Endothelial cell of umbilical vein (primary cell): ENCODE measurements around the gene SRPK2. TPM values are rescaled to one million over a fixed set of nuclear protein-coding genes. Genes with fewer than 3 reads are reported as not detected.

ENCODE experiments used
- BruUV-seq: library from RNA; stranded (reverse); fragments of 400-500 nt; replicated peaks from 2 replicates; lab custom pipeline; 2021; lab: Mats Ljungman, UMichigan
- CTCF ChIA-PET: fragments of 300-600, 350-600 bp; sonication (Branson Sonifier 250); formaldehyde crosslinking; loops from one replicate; lab custom pipeline; 2021; ENCODE audit warnings: antibody characterized with exemption, inconsistent platforms; lab: Charles Lee
- POLR2A ChIA-PET: fragments of 300-600, 350-600 bp; sonication (Branson Sonifier 250); formaldehyde crosslinking; loops from one replicate; lab custom pipeline; 2021; ENCODE audit warnings: antibody characterized with exemption, inconsistent platforms; lab: Charles Lee
- DNase-seq: peaks from one replicate; pipeline ENCODE4 v3.0.0-alpha.2; 2011; ENCODE audit warnings: low read depth, low spot score
- FAIRE-seq: peaks from 2 replicates; lab custom pipeline; 2011; peaks lifted over from hg19 to GRCh38; lab: Jason Lieb, UNC
- H2AFZ ChIP-seq: 2 replicates; pipeline ENCODE4 v1.6.0; 2012; ENCODE audit warnings: low read depth, low read length, control low read depth, inconsistent platforms
- H3K27ac ChIP-seq: 2 replicates; pipeline ENCODE4 v1.5.1; 2011; ENCODE audit warnings: low read depth, mild to moderate bottlenecking, control low read depth, low read length, moderate library complexity; ENCODE audit not compliant: insufficient read depth
- H3K27me3 ChIP-seq, 2 experiments: 2 replicates each; pipeline versions ENCODE4 v1.6.0 to v1.6.1; 2011; ENCODE audit warnings: low read length in 2 of 2, mixed read lengths in 1 of 2; ENCODE audit not compliant: control insufficient read depth in 2 of 2, insufficient read depth in 2 of 2
- H3K36me3 ChIP-seq, 2 experiments: 2 replicates in 1 of 2; 3 replicates in 1 of 2; pipeline ENCODE4 v1.5.1; 2011; ENCODE audit warnings: low read length in 2 of 2, mild to moderate bottlenecking in 1 of 2, moderate library complexity in 1 of 2; ENCODE audit not compliant: control insufficient read depth in 2 of 2, insufficient read depth in 2 of 2; ENCODE audit errors: extremely low read depth in 1 of 2
- H3K4me1 ChIP-seq: 3 replicates; pipeline ENCODE4 v1.5.1; 2011; ENCODE audit warnings: mild to moderate bottlenecking, low read length; ENCODE audit not compliant: control insufficient read depth, insufficient read depth; ENCODE audit errors: extremely low read depth
- H3K4me2 ChIP-seq: 2 replicates; pipeline ENCODE4 v1.6.1; 2011; ENCODE audit warnings: low read length, control low read depth, mixed read lengths; ENCODE audit not compliant: insufficient read depth
- H3K4me3 ChIP-seq, 3 experiments: fragments of 200-600 bp in 1 of 3; sonication (generic), shearing (Covaris generic) in 1 of 3; replicated peaks in 1 of 3; 2 replicates each; pipeline ENCODE4 v1.5.1; 2011 to 2016; ENCODE audit warnings: control low read depth in 3 of 3, low read length in 3 of 3, mild to moderate bottlenecking in 2 of 3, inconsistent platforms in 1 of 3, low read depth in 1 of 3, moderate library complexity in 1 of 3; ENCODE audit not compliant: insufficient read depth in 1 of 3
- H3K79me2 ChIP-seq: 2 replicates; pipeline ENCODE4 v1.6.0; 2012; ENCODE audit warnings: low read length, inconsistent platforms; ENCODE audit not compliant: control insufficient read depth, insufficient read depth
- H3K9ac ChIP-seq: replicated peaks from 2 replicates; pipeline ENCODE3; 2011; ENCODE audit warnings: low read length, control low read depth; ENCODE audit not compliant: insufficient read depth; ENCODE audit errors: extremely low read depth
- H3K9me1 ChIP-seq: replicated peaks from 3 replicates; pipeline ENCODE4 v1.6.0; 2011; ENCODE audit warnings: mild to moderate bottlenecking, low read length; ENCODE audit not compliant: control insufficient read depth, insufficient read depth; ENCODE audit errors: extremely low read depth
- H3K9me3 ChIP-seq: replicated peaks from 2 replicates; pipeline ENCODE4 v1.5.1; 2012; ENCODE audit warnings: low read length, inconsistent platforms; ENCODE audit not compliant: control insufficient read depth, insufficient read depth
- H4K20me1 ChIP-seq: replicated peaks from 2 replicates; pipeline ENCODE3; 2011; ENCODE audit warnings: mild to moderate bottlenecking, low read length; ENCODE audit not compliant: control insufficient read depth, insufficient read depth; ENCODE audit errors: extremely low read depth
- EZH2 ChIP-seq: IDR thresholded peaks from 2 replicates; pipeline ENCODE4 v1.6.1; 2012; ENCODE audit warnings: borderline replicate concordance, low read depth, mild to moderate bottlenecking, moderate library complexity, low read length, inconsistent platforms; ENCODE audit not compliant: severe bottlenecking
- GATA2 ChIP-seq: IDR thresholded peaks from 2 replicates; pipeline ENCODE4 v1.7.0; 2011; ENCODE audit warnings: low read depth, mild to moderate bottlenecking, moderate library complexity, mixed read lengths, low read length; ENCODE audit not compliant: insufficient read length, insufficient read depth
- dilution Hi-C: fragments of 300-500 bp; cut with MboI; formaldehyde crosslinking; loops from one replicate; pipeline ENCODE4 v1.15.0; 2019; ENCODE audit warnings: low sequenced_read_pairs; ENCODE audit not compliant: extremely low pct_ligation_motif_present
- intact Hi-C: fragments of 100-400 bp; cut with micrococcal nuclease; formaldehyde crosslinking; loops from one replicate; pipeline ENCODE4 v1.10.0; 2022
- polyA plus RNA-seq, 4 experiments: library from polyadenylated mRNA; depleted of rRNA in 3 of 4; stranded (reverse) in 3 of 4; unstranded in 1 of 4; fragments of >200 nt; gene quantifications; 2 replicates each; pipeline versions ENCODE4 v1.2.1 to v1.2.3, GENCODE V29; 2011 to 2012; ENCODE audit warnings: missing spikeins in 1 of 4
- total RNA-seq: library from RNA; stranded (reverse); gene quantifications from 2 replicates; pipeline ENCODE4 v1.2.3, GENCODE V29; 2021

SRPK2 gene
- total and polyA plus RNA-seq, 2 donors (not counting 3 experiments of a cell fraction or from before 2014, with no cell fraction given): 13.4 to 55.2 TPM

- Histone ChIP-seq H3K9ac (no peak overlapping the region), H4K20me1 (no peaks in the 10 kb centered on the region), H3K9me3 (no peaks in the 10 kb centered on the region), H3K36me3 (peaks cover 0 to 2% of the 10 kb centered on the region in 2 experiments), H3K4me1 (peaks cover 17% of the 10 kb centered on the region), H3K79me2 (no peaks in the 10 kb centered on the region), H3K27me3 (no peaks in the 10 kb centered on the region), H3K4me3 (no peak overlapping the region), H3K9me1 (no peaks in the 10 kb centered on the region), H2AFZ (no peak overlapping the region), H3K4me2 (no peak overlapping the region), H3K27ac (no peak overlapping the region)
- intact Hi-C loops: loop anchor here (5.0 kb wide), 1 partner anchor 179 kb away; no protein-coding TSS in a partner anchor
- no peak for FAIRE-seq
- DNase-seq: no peak
- ChIA-PET POLR2A (no interaction called here), CTCF (interaction anchor here (0.8 to 1.3 kb wide), 4 partner anchors 249 to 378 kb away, joined by 3 read pairs; no protein-coding TSS in a partner anchor)
- TF ChIP-seq GATA2: no peak
- no TSS peak for BruUV-seq
- dilution Hi-C loops: no loop called here
Measured at GRCh38 chr7:105153531-105153930, 235.2 kb downstream of the SRPK2 start.

- no TSS peak for BruUV-seq
- Histone ChIP-seq H3K9me1 (no peaks in the 10 kb centered on the region), H2AFZ (no peak overlapping the region), H3K36me3 (peaks cover 0 to 2% of the 10 kb centered on the region in 2 experiments), H4K20me1 (no peaks in the 10 kb centered on the region), H3K9ac (no peak overlapping the region), H3K4me1 (peaks cover 17% of the 10 kb centered on the region), H3K27me3 (no peaks in the 10 kb centered on the region), H3K79me2 (no peaks in the 10 kb centered on the region), H3K27ac (no peak overlapping the region), H3K4me2 (no peak overlapping the region), H3K4me3 (no peak overlapping the region), H3K9me3 (no peaks in the 10 kb centered on the region)
- CTCF ChIA-PET: no interaction called here
- dilution Hi-C loops: no loop called here
- no peak for TF ChIP-seq EZH2
- POLR2A ChIA-PET: no interaction called here
- FAIRE-seq: no peak
- no peak for DNase-seq
- intact Hi-C loops: loop anchor here (5.0 kb wide), 1 partner anchor 181 kb away; no protein-coding TSS in a partner anchor
Measured at GRCh38 chr7:105151152-105151551, 237.6 kb downstream of the SRPK2 start.
